CD14-positive monocyte (primary cell): ENCODE data around the gene TOM1L2. TPM values are rescaled to one million over a fixed set of nuclear protein-coding genes. Genes with fewer than 3 reads are reported as not detected.

Experiments used
- DNase-seq, 3 donors: peaks; one replicate each; pipeline ENCODE4 v3.0.0-alpha.2; 2011 to 2022
- H2AFZ ChIP-seq: 2 replicates; pipeline ENCODE4 v1.6.0; 2012; ENCODE audit warnings: mild to moderate bottlenecking, low read depth, low read length, inconsistent platforms; ENCODE audit not compliant: insufficient read depth, poor library complexity, severe bottlenecking
- H3K27ac ChIP-seq, 2 donors: 1 replicate in 1 of 2; 2 replicates in 1 of 2; pipeline ENCODE4 v1.5.1; 2012 to 2013; ENCODE audit warnings: low read length in 2 of 2, control low read depth in 1 of 2, inconsistent platforms in 1 of 2, low read depth in 1 of 2, mild to moderate bottlenecking in 1 of 2
- H3K27me3 ChIP-seq, 2 donors: one replicate each; pipeline versions ENCODE4 v1.6.0 to v1.6.1; 2011 to 2013; ENCODE audit warnings: low read length in 2 of 2; ENCODE audit not compliant: control insufficient read depth in 2 of 2, insufficient read depth in 2 of 2
- H3K36me3 ChIP-seq, 2 donors: replicated peaks in 1 of 2; 1 replicate in 1 of 2; 2 replicates in 1 of 2; pipeline versions ENCODE4 v1.5.1 to v1.6.1; 2012 to 2013; ENCODE audit warnings: low read length in 2 of 2, control low read depth in 1 of 2, inconsistent platforms in 1 of 2, mild to moderate bottlenecking in 1 of 2; ENCODE audit not compliant: insufficient read depth in 2 of 2, control insufficient read depth in 1 of 2
- H3K4me1 ChIP-seq, 2 donors: 1 replicate in 1 of 2; 2 replicates in 1 of 2; pipeline versions ENCODE4 v1.5.1 to v1.6.1; 2012 to 2013; ENCODE audit warnings: low read length in 2 of 2, control low read depth in 1 of 2, inconsistent platforms in 1 of 2, mild to moderate bottlenecking in 1 of 2, moderate library complexity in 1 of 2; ENCODE audit not compliant: insufficient read depth in 2 of 2, control insufficient read depth in 1 of 2
- H3K4me2 ChIP-seq: replicated peaks from 2 replicates; pipeline ENCODE3; 2012; ENCODE audit warnings: low read length, moderate library complexity, mild to moderate bottlenecking; ENCODE audit not compliant: poor library complexity, severe bottlenecking; ENCODE audit errors: extremely low read depth
- H3K4me3 ChIP-seq, 3 experiments: fragments of 200-600 bp in 1 of 3; sonication (generic) in 1 of 3; replicated peaks in 1 of 3; 1 replicate in 2 of 3; 2 replicates in 1 of 3; pipeline ENCODE4 v1.5.1; 2011 to 2013; ENCODE audit warnings: low read length in 3 of 3, mild to moderate bottlenecking in 3 of 3, control low read depth in 2 of 3, low read depth in 2 of 3, inconsistent platforms in 1 of 3, moderate library complexity in 1 of 3
- H3K79me2 ChIP-seq: 2 replicates; pipeline ENCODE4 v1.6.0; 2012; ENCODE audit warnings: mild to moderate bottlenecking, control low read depth, inconsistent platforms, low read length, moderate library complexity; ENCODE audit not compliant: insufficient read depth
- H3K9ac ChIP-seq: 2 replicates; pipeline ENCODE4 v1.6.0; 2017; ENCODE audit warnings: low read length, mild to moderate bottlenecking; ENCODE audit not compliant: insufficient read depth, poor library complexity, severe bottlenecking
- H3K9me3 ChIP-seq, 2 donors: replicated peaks in 1 of 2; 1 replicate in 1 of 2; 2 replicates in 1 of 2; pipeline versions ENCODE4 v1.5.1 to v1.6.1; 2012 to 2013; ENCODE audit warnings: low read length in 2 of 2, control low read depth in 1 of 2; ENCODE audit not compliant: control insufficient read depth in 1 of 2, insufficient read depth in 1 of 2
- H4K20me1 ChIP-seq: 2 replicates; pipeline ENCODE4 v1.6.0; 2012; ENCODE audit warnings: mild to moderate bottlenecking, low read length, control low read depth, moderate library complexity; ENCODE audit not compliant: insufficient read depth
- H3K27ac Mint-ChIP-seq, 7 donors: one replicate each; pipeline ENCODE4 v1.8.0; 2020; ENCODE audit warnings: mild to moderate bottlenecking in 7 of 7, mixed read lengths in 7 of 7, moderate library complexity in 6 of 7, inconsistent platforms in 2 of 7
- H3K27me3 Mint-ChIP-seq, 3 donors: one replicate each; pipeline ENCODE4 v1.8.0; 2021 to 2022; ENCODE audit warnings: low read depth in 3 of 3, mild to moderate bottlenecking in 3 of 3, mixed read lengths in 3 of 3, moderate library complexity in 3 of 3, inconsistent platforms in 1 of 3
- H3K36me3 Mint-ChIP-seq, 2 donors: one replicate each; pipeline ENCODE4 v1.8.0; 2020; ENCODE audit warnings: mixed read lengths in 2 of 2, inconsistent platforms in 1 of 2, mild to moderate bottlenecking in 1 of 2
- H3K4me1 Mint-ChIP-seq: one replicate; pipeline ENCODE4 v1.8.0; 2020; ENCODE audit warnings: mild to moderate bottlenecking, mixed read lengths
- H3K4me3 Mint-ChIP-seq, 2 donors: one replicate each; pipeline ENCODE4 v1.8.0; 2020; ENCODE audit warnings: mild to moderate bottlenecking in 2 of 2, mixed read lengths in 2 of 2, moderate library complexity in 1 of 2
- H3K9me3 Mint-ChIP-seq, 7 donors: one replicate each; pipeline ENCODE4 v1.8.0; 2020 to 2022; ENCODE audit warnings: mixed read lengths in 7 of 7, mild to moderate bottlenecking in 6 of 7, moderate library complexity in 6 of 7, inconsistent platforms in 2 of 7
- WGBS: methylation state at CpG from one replicate; pipeline ENCODE4 v1.1.5; 2013; ENCODE audit warnings: missing lambda C conversion rate; ENCODE audit not compliant: insufficient coverage; 5-methylcytosine and 5-hydroxymethylcytosine counted together
- intact Hi-C, 2 donors: fragments of 100-400 bp; cut with micrococcal nuclease; formaldehyde crosslinking; loops; one replicate each; pipeline versions ENCODE4 v1.15.0 to v1.15.1; 2023
- polyA plus RNA-seq, 3 donors: library from polyadenylated mRNA; depleted of rRNA in 1 of 3; unstranded in 2 of 3; stranded (reverse) in 1 of 3; fragments of 300-500 nt in 2 of 3; fragments of >200 nt in 1 of 3; fragmentation: Illumina TruSeq in 2 of 3; gene quantifications; 1 replicate in 2 of 3; 2 replicates in 1 of 3; pipeline ENCODE4 v1.2.3, GENCODE V29; 2012 to 2021
- TF ChIP-seq, protein P1 (sequence below): fragments of 200-600 bp; IDR thresholded peaks from one replicate; pipeline ENCODE4 v1.8.0; 2022; ENCODE audit warnings: antibody characterized with exemption, mild to moderate bottlenecking

The TOM1L2 gene
- polyA plus RNA-seq, 3 donors, result 1.7 to 28.2 (median 2.8) TPM

- Histone ChIP-seq H3K9ac (no peak overlapping the region), H3K4me1 (peaks cover 3 to 10% of the 10 kb centered on the region in 2 donors), H4K20me1 (peaks cover 21% of the 10 kb centered on the region), H3K79me2 (peaks cover 54% of the 10 kb centered on the region), H3K36me3 (peaks cover 0 to 12% of the 10 kb centered on the region in 2 donors), H3K27ac (no peak overlapping the region), H3K27me3 (no peaks in the 10 kb centered on the region), H3K4me2 (no peak overlapping the region), H3K9me3 (peaks cover 0 to 10% of the 10 kb centered on the region in 2 donors), H2AFZ (no peak overlapping the region), H3K4me3 (no peak overlapping the region)
- Mint-ChIP-seq H3K4me1 (peaks cover 12% of the 10 kb centered on the region), H3K27ac (no peak overlapping the region), H3K9me3 (peaks cover 0 to 11% (median 7%) of the 10 kb centered on the region in 7 donors), H3K27me3 (peaks cover 0 to 2% (median 0%) of the 10 kb centered on the region in 3 donors), H3K4me3 (no peak overlapping the region), H3K36me3 (peaks cover 7 to 15% of the 10 kb centered on the region in 2 donors)
- no peak for DNase-seq
- intact Hi-C loops, result no loop called here
- WGBS, result 90% methylated on average over 11 of the region's 12 CpGs
- TF ChIP-seq, protein P1, sequence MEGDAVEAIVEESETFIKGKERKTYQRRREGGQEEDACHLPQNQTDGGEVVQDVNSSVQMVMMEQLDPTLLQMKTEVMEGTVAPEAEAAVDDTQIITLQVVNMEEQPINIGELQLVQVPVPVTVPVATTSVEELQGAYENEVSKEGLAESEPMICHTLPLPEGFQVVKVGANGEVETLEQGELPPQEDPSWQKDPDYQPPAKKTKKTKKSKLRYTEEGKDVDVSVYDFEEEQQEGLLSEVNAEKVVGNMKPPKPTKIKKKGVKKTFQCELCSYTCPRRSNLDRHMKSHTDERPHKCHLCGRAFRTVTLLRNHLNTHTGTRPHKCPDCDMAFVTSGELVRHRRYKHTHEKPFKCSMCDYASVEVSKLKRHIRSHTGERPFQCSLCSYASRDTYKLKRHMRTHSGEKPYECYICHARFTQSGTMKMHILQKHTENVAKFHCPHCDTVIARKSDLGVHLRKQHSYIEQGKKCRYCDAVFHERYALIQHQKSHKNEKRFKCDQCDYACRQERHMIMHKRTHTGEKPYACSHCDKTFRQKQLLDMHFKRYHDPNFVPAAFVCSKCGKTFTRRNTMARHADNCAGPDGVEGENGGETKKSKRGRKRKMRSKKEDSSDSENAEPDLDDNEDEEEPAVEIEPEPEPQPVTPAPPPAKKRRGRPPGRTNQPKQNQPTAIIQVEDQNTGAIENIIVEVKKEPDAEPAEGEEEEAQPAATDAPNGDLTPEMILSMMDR, result no peak
Observed at GRCh38 chr17:17928398-17929287, 43.6 kb downstream of the TOM1L2 start.

- H3K4me3 Mint-ChIP-seq, result no peak overlapping the region
- TF ChIP-seq, protein P1, result no peak
- Histone ChIP-seq H3K27ac (no peak overlapping the region), H3K4me1 (peaks cover 3 to 23% of the 10 kb centered on the region in 2 donors), H3K36me3 (peaks cover 0 to 12% of the 10 kb centered on the region in 2 donors), H2AFZ (no peak overlapping the region), H3K79me2 (peaks cover 45% of the 10 kb centered on the region), H3K27me3 (no peaks in the 10 kb centered on the region), H3K9me3 (peaks cover 0 to 10% of the 10 kb centered on the region in 2 donors), H3K4me3 (no peak overlapping the region), H3K4me2 (no peak overlapping the region), H3K9ac (no peak overlapping the region), H4K20me1 (peaks cover 16% of the 10 kb centered on the region)
- peaks cover 15% of the 10 kb centered on the region for H3K4me1 Mint-ChIP-seq
- H3K9me3 Mint-ChIP-seq, result peaks cover 0 to 11% (median 7%) of the 10 kb centered on the region in 7 donors
- no peak for DNase-seq
- H3K27ac Mint-ChIP-seq, result peak overlapping the region in 1 of 7 donors; percentile 4
- H3K27me3 Mint-ChIP-seq, result peaks cover 0 to 4% (median 0%) of the 10 kb centered on the region in 3 donors
- peaks cover 9 to 21% of the 10 kb centered on the region in 2 donors for H3K36me3 Mint-ChIP-seq
- 51% methylated on average over 4 of the region's 5 CpGs for WGBS
- intact Hi-C loops, result no loop called here
Observed at GRCh38 chr17:17926840-17927449, 45.3 kb downstream of the TOM1L2 start.
